HG03439 (cell line): Measurements from ENCODE around the gene CNST.
A peak's percentile ranks its signal among the peaks of the same experiment; 100 is the strongest.
"Not testable (repeated sequence)": the region's sequence is repeated elsewhere in the genome, so short reads cannot be mapped to it uniquely, and the experiment has no call there.

Source experiments
- ATAC-seq: cut with Tn5 transposase; IDR thresholded peaks from one replicate; pipeline ENCODE4 v1.9.1; 2021; ENCODE audit warnings: mild to moderate bottlenecking, moderate library complexity; ENCODE audit not compliant: unreplicated experiment

The CNST gene

GRCh38 chr1:246613096-246613758 lies 47.0 kb downstream of the CNST start:
- no peak for ATAC-seq

- no peak for ATAC-seq
Measured at GRCh38 chr1:246617156-246617555, 50.9 kb downstream of the CNST start.

GRCh38 chr1:246617768-246618167 lies 51.5 kb downstream of the CNST start:
- ATAC-seq: no peak

- ATAC-seq: no peak
Measured at GRCh38 chr1:246618240-246618808, 52.1 kb downstream of the CNST start.

GRCh38 chr1:246622035-246622652 lies 55.9 kb downstream of the CNST start:
- no peak for ATAC-seq

GRCh38 chr1:246624091-246624490 lies 57.8 kb downstream of the CNST start:
- ATAC-seq: no peak

- peak; percentile 96 for ATAC-seq
Measured at GRCh38 chr1:246629030-246629429, 62.8 kb downstream of the CNST start.

- ATAC-seq: peak; percentile 49
Measured at GRCh38 chr1:246629976-246630375, 63.7 kb downstream of the CNST start.

GRCh38 chr1:246631426-246631825 lies 65.2 kb downstream of the CNST start:
- ATAC-seq: no peak

- no peak for ATAC-seq
Measured at GRCh38 chr1:246632281-246633168, 66.3 kb downstream of the CNST start.

GRCh38 chr1:246634659-246635058 lies 68.4 kb downstream of the CNST start:
- not testable (repeated sequence) for ATAC-seq

- ATAC-seq: no peak
Measured at GRCh38 chr1:246638941-246639655, 72.8 kb downstream of the CNST start.

- no peak for ATAC-seq
Measured at GRCh38 chr1:246639732-246640131, 73.5 kb downstream of the CNST start.

GRCh38 chr1:246640747-246641146 lies 74.5 kb downstream of the CNST start:
- ATAC-seq: no peak

GRCh38 chr1:246641394-246641793 lies 75.1 kb downstream of the CNST start:
- no peak for ATAC-seq

- no peak for ATAC-seq
Measured at GRCh38 chr1:246642719-246643118, 76.5 kb downstream of the CNST start.

- no peak for ATAC-seq
Measured at GRCh38 chr1:246647113-246647512, 80.9 kb downstream of the CNST start.

- ATAC-seq: no peak
Measured at GRCh38 chr1:246647513-246647912, 81.3 kb downstream of the CNST start.

- no peak for ATAC-seq
Measured at GRCh38 chr1:246651012-246651695, 84.9 kb downstream of the CNST start.

GRCh38 chr1:246658567-246658966 lies 92.3 kb downstream of the CNST start:
- ATAC-seq: no peak
